K562 (cell line): ENCODE data around the gene DNAJC30. TPM values are rescaled to one million over a fixed set of nuclear protein-coding genes. Genes with fewer than 3 reads are reported as not detected.

Experiments
- ATAC-seq: fragments of 200-7000 bp; cut with Tn5 transposase; 3 replicates; pipeline ENCODE4 v1.9.1; 2020; ENCODE audit warnings: moderate library complexity
- BruUV-seq: library from RNA; stranded (reverse); fragments of 400-500 nt; replicated peaks from 2 replicates; lab custom pipeline; 2021; lab: Mats Ljungman, UMichigan
- CTCF ChIA-PET: fragments of 300-600 bp; formaldehyde crosslinking; extraction: SDS; loops from one replicate; lab custom pipeline; 2021; ENCODE audit warnings: low intra/inter-chr PET ratio; lab: Yijun Ruan, JAX
- POLR2A ChIA-PET: fragments of 300-600, 350-650 bp; sonication (Branson Sonifier 250); formaldehyde crosslinking; extraction: SDS; loops from one replicate; lab custom pipeline; 2021; ENCODE audit warnings: antibody characterized with exemption, inconsistent platforms; lab: Yijun Ruan, JAX
- DNase-seq, 4 experiments: peaks; one replicate each; pipeline versions ENCODE4 v3.0.0 to v3.0.0-alpha.2; 2011 to 2018; ENCODE audit warnings: low spot score in 3 of 4, mixed read lengths in 3 of 4; ENCODE audit errors: extremely low read depth in 1 of 4
- FAIRE-seq: peaks from 2 replicates; lab custom pipeline; 2011; peaks lifted over from hg19 to GRCh38; lab: Jason Lieb, UNC
- H2AFZ ChIP-seq: 2 replicates; pipeline ENCODE4 v1.6.0; 2011; ENCODE audit warnings: low read depth, low read length, control low read depth, inconsistent platforms
- H3K27ac ChIP-seq: fragments of 200-600 bp; 3 replicates; pipeline ENCODE4 v1.8.0; 2011; ENCODE audit warnings: low read depth, mild to moderate bottlenecking, control low read depth, inconsistent platforms, low read length, moderate library complexity, mixed read lengths; ENCODE audit errors: extremely low read depth
- H3K27me3 ChIP-seq, 2 experiments: fragments of 300-600 bp in 1 of 2; 2 replicates in 1 of 2; 3 replicates in 1 of 2; pipeline versions ENCODE4 v1.6.0 to v1.8.0; 2011; ENCODE audit warnings: inconsistent platforms in 2 of 2, low read length in 2 of 2, mild to moderate bottlenecking in 1 of 2, mixed read lengths in 1 of 2, moderate library complexity in 1 of 2; ENCODE audit not compliant: control insufficient read depth in 2 of 2, insufficient read depth in 2 of 2
- H3K36me3 ChIP-seq: fragments of 300-600 bp; 3 replicates; pipeline ENCODE4 v1.8.0; 2011; ENCODE audit warnings: mild to moderate bottlenecking, low read length, inconsistent platforms; ENCODE audit not compliant: control insufficient read depth, insufficient read depth
- H3K4me1 ChIP-seq, 2 experiments: fragments of 200-600 bp in 1 of 2; replicated peaks in 1 of 2; 2 replicates in 1 of 2; 3 replicates in 1 of 2; pipeline versions ENCODE4 v1.5.1 to v1.8.0; 2011; ENCODE audit warnings: inconsistent platforms in 2 of 2, low read length in 2 of 2, mild to moderate bottlenecking in 1 of 2, mixed read lengths in 1 of 2, moderate library complexity in 1 of 2; ENCODE audit not compliant: control insufficient read depth in 2 of 2, insufficient read depth in 2 of 2
- H3K4me2 ChIP-seq: 2 replicates; pipeline ENCODE4 v1.6.1; 2011; ENCODE audit warnings: low read length, control low read depth, inconsistent platforms, mixed read lengths; ENCODE audit not compliant: insufficient read depth
- H3K4me3 ChIP-seq: fragments of 200-600 bp; sonication (generic), shearing (Covaris generic); 2 replicates; pipeline ENCODE4 v1.5.1; 2016; ENCODE audit warnings: control low read depth, inconsistent platforms
- H3K79me2 ChIP-seq: fragments of 200-600 bp; 3 replicates; pipeline ENCODE4 v1.8.0; 2011; ENCODE audit warnings: low read length, inconsistent platforms; ENCODE audit not compliant: control insufficient read depth, insufficient read depth
- H3K9ac ChIP-seq, 2 experiments: 2 replicates each; pipeline versions ENCODE4 v1.6.0 to v1.6.1; 2011; ENCODE audit warnings: low read depth in 2 of 2, low read length in 2 of 2, control low read depth in 1 of 2, inconsistent platforms in 1 of 2, mild to moderate bottlenecking in 1 of 2, mixed read lengths in 1 of 2; ENCODE audit not compliant: insufficient read depth in 1 of 2
- H3K9me1 ChIP-seq: one replicate; pipeline ENCODE4 v1.6.0; 2011; ENCODE audit warnings: inconsistent platforms, mild to moderate bottlenecking, low read length, moderate library complexity; ENCODE audit not compliant: control insufficient read depth, insufficient read depth
- H3K9me3 ChIP-seq: replicated peaks from 2 replicates; pipeline ENCODE4 v1.5.1; 2011; ENCODE audit warnings: low read depth, low read length, inconsistent platforms; ENCODE audit not compliant: control insufficient read depth, insufficient read depth
- H4K20me1 ChIP-seq: replicated peaks from 2 replicates; pipeline ENCODE4 v1.6.1; 2011; ENCODE audit warnings: low read length, inconsistent platforms, mixed read lengths; ENCODE audit not compliant: control insufficient read depth, insufficient read depth
- BCOR ChIP-seq: fragments of 450-650 bp; IDR thresholded peaks from 2 replicates; pipeline ENCODE4 v1.6.1; 2016
- CBX3 ChIP-seq, 2 experiments: IDR thresholded peaks; 1 replicate in 1 of 2; 2 replicates in 1 of 2; pipeline ENCODE4 v1.6.1; 2012; ENCODE audit warnings: inconsistent platforms in 2 of 2, low read length in 2 of 2, borderline replicate concordance in 1 of 2, control low read depth in 1 of 2
- KDM1A ChIP-seq, 2 experiments: fragments of 450-650 bp; IDR thresholded peaks; 2 replicates each; pipeline ENCODE4 v1.6.1; 2016; ENCODE audit warnings: mild to moderate bottlenecking in 2 of 2
- MTA1 ChIP-seq: fragments of 450-650 bp; IDR thresholded peaks from 2 replicates; pipeline ENCODE4 v1.6.1; 2017; ENCODE audit warnings: borderline replicate concordance
- MTA2 ChIP-seq: fragments of 450-650 bp; IDR thresholded peaks from 2 replicates; pipeline ENCODE4 v1.6.1; 2016; ENCODE audit warnings: low read depth
- MYBL2 ChIP-seq, 2 experiments: fragments of 450-650 bp in 1 of 2; sonication (generic) in 1 of 2; formaldehyde crosslinking in 1 of 2; IDR thresholded peaks; 2 replicates each; pipeline versions ENCODE4 v1.6.1 to v1.8.1; 2017 to 2022; ENCODE audit warnings: borderline replicate concordance in 1 of 2, inconsistent platforms in 1 of 2, low read depth in 1 of 2, mild to moderate bottlenecking in 1 of 2, missing genetic modification reagents in 1 of 2, moderate library complexity in 1 of 2
- SP2 ChIP-seq: IDR thresholded peaks from 2 replicates; pipeline ENCODE4 v1.6.1; 2011; ENCODE audit warnings: mild to moderate bottlenecking, low read depth, low read length, moderate library complexity; ENCODE audit not compliant: poor library complexity, severe bottlenecking; ENCODE audit errors: extremely low read depth
- TEAD1 ChIP-seq, 2 experiments: fragments of 450-650 bp in 1 of 2; sonication (generic) in 1 of 2; formaldehyde crosslinking; IDR thresholded peaks; 2 replicates each; pipeline versions ENCODE4 v1.4.0 to v1.8.0; 2020 to 2022; ENCODE audit warnings: mild to moderate bottlenecking in 2 of 2, missing genetic modification reagents in 1 of 2
- ZFP36 ChIP-seq: fragments of 150-350 bp; IDR thresholded peaks from 2 replicates; pipeline ENCODE4 v1.6.1; 2018; ENCODE audit warnings: low read length, low read depth; ENCODE audit not compliant: partially characterized antibody
- ZNF316 ChIP-seq: fragments of 450-650 bp; IDR thresholded peaks from 2 replicates; pipeline ENCODE4 v1.6.1; 2016
- WGBS: fragments of 100-300 bp; shearing (Covaris generic); methylation state at CpG from one replicate; pipeline ENCODE4 v1.1.6; 2016; ENCODE audit warnings: low coverage, mixed read lengths; ENCODE audit not compliant: insufficient coverage; ENCODE audit errors: missing lambda C conversion rate; 5-methylcytosine and 5-hydroxymethylcytosine counted together
- in situ Hi-C: fragments of 300-500 bp; cut with MboI; formaldehyde crosslinking; loops from 4 replicates; pipeline ENCODE4 v1.15.0; 2018; ENCODE audit warnings: inconsistent platforms, mixed read lengths
- intact Hi-C: fragments of 100-400 bp; cut with micrococcal nuclease; formaldehyde crosslinking; loops from 2 replicates; pipeline ENCODE4 v1.14.2; 2022
- polyA plus RNA-seq, 8 experiments: library from polyadenylated mRNA; depleted of rRNA in 4 of 8; stranded (reverse) in 5 of 8; unstranded in 3 of 8; fragments of >200 nt; fragmentation: Nextera tagmentation in 2 of 8; fragmentation: Illumina TruSeq in 1 of 8; extraction: Ambion mirVana in 2 of 8; extraction: Trizol in 1 of 8; gene quantifications; 2 replicates each; pipeline versions ENCODE4 v1.2.1 to v1.2.3, GENCODE V29; 2011 to 2014; ENCODE audit warnings: inconsistent platforms in 1 of 8, missing spikeins in 1 of 8
- total RNA-seq, 7 experiments: library from RNA; depleted of rRNA in 6 of 7; stranded (reverse); fragments of >200 nt in 6 of 7; fragmentation: Illumina TruSeq in 2 of 7; extraction: Trizol in 2 of 7; gene quantifications; 2 replicates each; pipeline versions ENCODE4 v1.2.1 to v1.2.3, GENCODE V29; 2011 to 2021; ENCODE audit warnings: low replicate concordance in 1 of 7

Gene DNAJC30
- total and polyA plus RNA-seq, 9 of the 15 experiments (the other 6 are each of a cell fraction or from before 2014, with no cell fraction given) = 1.1 to 11.3 (median 4.6) TPM

DNA sequence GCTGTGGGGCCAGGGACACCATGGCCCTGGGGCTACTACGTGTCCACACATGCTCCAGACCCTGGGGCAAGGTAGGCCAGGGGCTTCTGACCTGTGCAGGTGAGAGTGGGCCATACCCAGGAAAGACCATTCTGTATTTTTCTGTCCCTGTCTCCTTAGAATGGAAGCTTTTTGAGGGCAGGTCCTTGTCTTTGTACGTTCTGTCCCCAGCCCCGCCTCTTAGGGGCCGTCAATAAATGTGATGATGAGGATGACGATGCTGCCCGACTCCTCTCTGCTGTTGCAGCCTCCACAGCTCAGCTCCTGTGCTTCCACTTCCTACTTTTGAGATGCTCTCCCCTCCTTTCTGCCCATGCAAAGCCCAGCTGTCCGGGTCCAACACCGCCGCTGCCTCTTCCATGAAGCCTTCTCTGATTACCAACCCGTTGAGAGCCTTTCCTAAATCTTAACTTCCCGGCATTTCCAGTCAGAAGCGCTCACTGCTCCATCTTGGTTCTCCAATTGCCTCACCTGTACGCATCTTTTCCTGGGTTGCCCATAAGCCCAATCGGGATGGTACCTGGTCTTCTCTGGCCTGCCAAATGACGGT is 11.3 kb downstream of the DNAJC30 start:
- no peak overlapping the region for H3K4me2 ChIP-seq
- H3K9ac ChIP-seq = no peak overlapping the region
- no peak for ATAC-seq
- ChIA-PET POLR2A (interaction anchor here (0.6 to 1.4 kb wide), 3 partner anchors 26 to 61 kb away, joined by 3 to 4 read pairs (median 3); no protein-coding TSS in a partner anchor), CTCF (no interaction called here)
- no peaks in the 10 kb centered on the region for H3K79me2 ChIP-seq
- no peak overlapping the region for H2AFZ ChIP-seq
- no peak overlapping the region for H3K27ac ChIP-seq
- DNase-seq = no peak
- BruUV-seq = no TSS peak
- H3K27me3 ChIP-seq = no peaks in the 10 kb centered on the region
- no peaks in the 10 kb centered on the region for H3K36me3 ChIP-seq
- H3K4me1 ChIP-seq = peaks cover 0 to 29% of the 10 kb centered on the region in 2 experiments; a peak in 3 of 5 replicates
- in situ Hi-C loops = no loop called here
- WGBS = 61% methylated on average over 15 of the region's 15 CpGs
- peak; percentile 85 for TF ChIP-seq ZNF316
- TF ChIP-seq SP2 = no peak
- TF ChIP-seq TEAD1 (CRISPR knock-in tag; IDR thresholded peaks at IDR 0.05) = no peak
- peak; percentile 85 for TF ChIP-seq ZFP36
- peak; percentile 66; the same call in 1 of the 2 replicates for TF ChIP-seq BCOR
- no peak for TF ChIP-seq MTA2
- TF ChIP-seq CBX3 (IDR thresholded peaks at IDR 0.05; ENCODE audit: borderline replicate concordance in 1 of 2, low read length in 2 of 2) = peak in 1 of 2 experiments; percentile 51; a peak in 1 of 3 replicates
- TF ChIP-seq MTA1 = no peak
- 0 out of 4 replicates have a peak, but pooled peaks of 1 of the 2 experiments have one; percentile 17 for TF ChIP-seq KDM1A (IDR thresholded peaks at IDR 0.05)
- no peak for TF ChIP-seq MYBL2 (IDR thresholded peaks at IDR 0.05; ENCODE audit: low read depth)
- no peak for TF ChIP-seq MYBL2 (CRISPR knock-in tag; IDR thresholded peaks at IDR 0.05; ENCODE audit: borderline replicate concordance)
- no peak for FAIRE-seq
- no peaks in the 10 kb centered on the region for H3K9me3 ChIP-seq
- H3K4me3 ChIP-seq = no peak overlapping the region
- no peaks in the 10 kb centered on the region; the same call in 1 of the 2 replicates for H4K20me1 ChIP-seq
- intact Hi-C loops = no loop called here
- H3K9me1 ChIP-seq = no peaks in the 10 kb centered on the region
